ENCODE data around the gene ZNF608. TPM values are rescaled to one million over a fixed set of nuclear protein-coding genes. Genes with fewer than 3 reads are reported as not detected.

The ZNF608 gene
- total and polyA plus RNA-seq, 2 donors from 2014 or later, result 5.9 to 35.8 TPM

GRCh38 chr5:124790895-124791732 lies 44.7 kb upstream of the ZNF608 start:
- FAIRE-seq (no peak), DNase-seq (peak in 3 of 5 donors; percentile 68 to 94 (median 93))
- H3K27me3 ChIP-seq (ENCODE audit: control insufficient read depth, insufficient read depth, low read length), result no peaks in the 10 kb centered on the region
- H3K9ac ChIP-seq (ENCODE audit: low read length in 3 of 3), result no peak overlapping the region
- peaks cover 0 to 8% (median 0%) of the 10 kb centered on the region in 3 donors for H3K4me1 ChIP-seq (ENCODE audit: control insufficient read depth in 2 of 3, insufficient read depth in 2 of 3, low read depth in 1 of 3, low read length in 3 of 3)
- intact Hi-C loops (cut with DNase I), result no loop called here
- no peak overlapping the region for H3K27ac ChIP-seq (ENCODE audit: low read depth in 2 of 2, low read length in 2 of 2)
- H3K4me3 ChIP-seq (ENCODE audit: low read length in 3 of 3), result no peak overlapping the region
- TF ChIP-seq CTCF (IDR thresholded peaks at IDR 0.05; ENCODE audit: borderline replicate concordance, extremely low read depth, insufficient read depth), result no peak
- H3K36me3 ChIP-seq (ENCODE audit: control insufficient read depth in 2 of 3, insufficient read depth in 3 of 3, low read length in 3 of 3), result no peaks in the 10 kb centered on the region
- H3K9me3 ChIP-seq (ENCODE audit: control insufficient read depth in 2 of 3, insufficient read depth in 1 of 3, low read length in 3 of 3), result no peaks in the 10 kb centered on the region

GRCh38 chr5:124790301-124790894 lies 44.0 kb upstream of the ZNF608 start:
- Histone ChIP-seq H3K4me1 (ENCODE audit: control insufficient read depth in 2 of 3, insufficient read depth in 2 of 3, low read depth in 1 of 3, low read length in 3 of 3) (peaks cover 0 to 8% (median 0%) of the 10 kb centered on the region in 3 donors), H3K27me3 (ENCODE audit: control insufficient read depth, insufficient read depth, low read length) (no peaks in the 10 kb centered on the region), H3K9ac (ENCODE audit: low read length in 3 of 3) (no peak overlapping the region), H3K36me3 (ENCODE audit: control insufficient read depth in 2 of 3, insufficient read depth in 3 of 3, low read length in 3 of 3) (no peaks in the 10 kb centered on the region), H3K4me3 (ENCODE audit: low read length in 3 of 3) (no peak overlapping the region), H3K27ac (ENCODE audit: low read depth in 2 of 2, low read length in 2 of 2) (no peak overlapping the region), H3K9me3 (ENCODE audit: control insufficient read depth in 2 of 3, insufficient read depth in 1 of 3, low read length in 3 of 3) (no peaks in the 10 kb centered on the region)
- TF ChIP-seq CTCF (IDR thresholded peaks at IDR 0.05; ENCODE audit: borderline replicate concordance, extremely low read depth, insufficient read depth), result no peak
- DNase-seq (no peak), FAIRE-seq (no peak)
- intact Hi-C loops (cut with DNase I), result no loop called here

GRCh38 chr5:124789104-124789605 lies 42.7 kb upstream of the ZNF608 start:
- FAIRE-seq, result no peak
- H3K27ac ChIP-seq (ENCODE audit: low read depth in 2 of 2, low read length in 2 of 2), result no peak overlapping the region

More at GRCh38 chr5:124789104-124789605, 42.7 kb upstream of the ZNF608 start:
- Histone ChIP-seq H3K4me1 (ENCODE audit: control insufficient read depth in 2 of 3, insufficient read depth in 2 of 3, low read depth in 1 of 3, low read length in 3 of 3) (peaks cover 0 to 8% (median 0%) of the 10 kb centered on the region in 3 donors), H3K36me3 (ENCODE audit: control insufficient read depth in 2 of 3, insufficient read depth in 3 of 3, low read length in 3 of 3) (no peaks in the 10 kb centered on the region), H3K9ac (ENCODE audit: low read length in 3 of 3) (no peak overlapping the region), H3K9me3 (ENCODE audit: control insufficient read depth in 2 of 3, insufficient read depth in 1 of 3, low read length in 3 of 3) (no peaks in the 10 kb centered on the region), H3K27me3 (ENCODE audit: control insufficient read depth, insufficient read depth, low read length) (no peaks in the 10 kb centered on the region), H3K4me3 (ENCODE audit: low read length in 3 of 3) (no peak overlapping the region)
- no peak for TF ChIP-seq CTCF (IDR thresholded peaks at IDR 0.05; ENCODE audit: borderline replicate concordance, extremely low read depth, insufficient read depth)
- intact Hi-C loops (cut with DNase I), result no loop called here
- peak in 1 of 5 donors; percentile 50 for DNase-seq

Measured in kidney (tissue), 14 donors.